GM18511 (cell line): ENCODE data around the gene ENGASE.

Experiments
- ATAC-seq: cut with Tn5 transposase; IDR thresholded peaks from one replicate; pipeline ENCODE4 v1.9.1; 2021; ENCODE audit warnings: mild to moderate bottlenecking, moderate library complexity; ENCODE audit not compliant: unreplicated experiment

ENGASE gene

DNA sequence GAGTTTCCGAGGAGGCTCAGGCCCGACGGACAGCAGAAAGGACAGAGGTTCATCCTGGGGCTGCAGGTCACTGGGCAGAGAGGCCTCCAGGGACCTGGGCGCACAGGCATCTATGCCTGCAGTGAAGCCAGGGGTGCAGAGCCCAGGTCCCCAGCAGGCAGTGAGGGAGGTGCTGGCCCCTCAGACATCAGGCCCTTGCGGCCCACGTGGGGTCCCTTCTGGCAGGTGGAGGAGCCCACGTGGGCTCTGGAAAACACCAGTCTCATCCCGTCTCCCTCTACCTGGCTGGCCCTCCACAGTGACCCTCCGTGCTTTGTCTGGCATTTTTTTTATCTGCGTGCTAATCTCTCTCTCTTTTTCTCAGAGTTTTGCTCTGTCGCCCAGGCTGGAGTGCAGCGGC is 36.5 kb downstream of the ENGASE start:
- no peak for ATAC-seq

- ATAC-seq, result no peak
Observed at GRCh38 chr17:79112471-79112870, 37.8 kb downstream of the ENGASE start.

GRCh38 chr17:79113699-79114457 is 39.3 kb downstream of the ENGASE start:
- ATAC-seq, result no peak

DNA sequence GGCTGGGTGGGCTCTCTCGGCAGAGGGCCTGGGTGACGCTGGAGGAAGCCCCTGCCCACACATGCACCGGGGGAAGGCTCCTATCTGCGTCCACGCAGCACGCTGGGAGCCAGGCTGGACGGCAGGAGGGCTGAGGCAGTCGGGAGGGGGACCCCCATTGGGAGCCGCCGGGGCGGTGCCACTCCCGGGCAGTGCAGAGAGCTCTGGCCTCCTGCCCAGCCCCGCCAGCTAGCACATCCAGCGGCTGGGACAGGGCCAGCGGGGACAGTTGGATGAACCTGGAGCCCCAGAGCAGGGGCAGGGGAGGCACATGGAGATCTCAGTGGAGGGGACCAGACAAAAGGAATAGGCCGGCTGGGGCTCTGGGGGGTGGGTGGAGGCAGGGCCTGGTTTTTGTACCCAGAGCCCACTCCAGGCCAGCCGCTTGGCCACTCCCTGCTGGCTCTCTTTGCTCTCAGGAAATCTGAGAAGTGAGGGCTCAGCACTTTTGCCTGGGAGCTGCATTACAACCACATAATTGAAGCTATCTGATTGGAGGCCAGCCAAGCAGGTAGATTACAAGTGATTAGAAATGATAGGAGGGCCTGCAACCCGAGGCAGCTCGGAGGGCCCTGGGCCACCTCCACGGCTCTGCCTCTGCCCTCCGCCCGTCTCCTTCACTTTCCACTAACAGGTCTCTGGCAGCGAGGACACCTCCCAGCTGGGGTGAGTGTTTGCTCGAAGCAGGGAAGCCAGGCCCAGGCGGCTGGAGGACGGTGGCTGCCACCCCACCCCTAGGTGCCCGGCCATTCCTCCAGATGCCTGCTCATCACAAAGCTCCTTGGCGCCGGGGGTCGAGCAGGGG is 40.1 kb downstream of the ENGASE start:
- ATAC-seq, result no peak

DNA sequence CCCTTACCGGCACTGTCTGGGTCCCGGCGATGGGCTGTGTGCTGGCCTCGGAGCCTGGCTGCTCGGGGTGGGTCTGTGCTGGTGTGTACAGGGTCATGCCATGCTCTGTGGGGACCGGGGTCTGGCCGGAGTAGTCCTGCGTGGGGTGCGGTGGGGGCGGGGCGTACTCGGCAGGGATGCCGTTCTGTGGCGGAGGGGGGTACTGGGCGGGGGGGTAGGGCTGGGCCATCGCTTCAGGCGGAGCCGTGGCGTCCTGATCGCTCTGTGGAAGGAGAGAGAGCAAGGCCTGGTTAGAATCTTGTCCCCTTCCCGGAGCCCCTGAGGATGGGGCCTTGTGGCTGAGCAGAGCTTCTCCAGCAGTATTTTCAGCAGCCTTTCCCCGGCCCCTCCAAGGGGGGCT is 40.9 kb downstream of the ENGASE start:
- ATAC-seq, result no peak

DNA sequence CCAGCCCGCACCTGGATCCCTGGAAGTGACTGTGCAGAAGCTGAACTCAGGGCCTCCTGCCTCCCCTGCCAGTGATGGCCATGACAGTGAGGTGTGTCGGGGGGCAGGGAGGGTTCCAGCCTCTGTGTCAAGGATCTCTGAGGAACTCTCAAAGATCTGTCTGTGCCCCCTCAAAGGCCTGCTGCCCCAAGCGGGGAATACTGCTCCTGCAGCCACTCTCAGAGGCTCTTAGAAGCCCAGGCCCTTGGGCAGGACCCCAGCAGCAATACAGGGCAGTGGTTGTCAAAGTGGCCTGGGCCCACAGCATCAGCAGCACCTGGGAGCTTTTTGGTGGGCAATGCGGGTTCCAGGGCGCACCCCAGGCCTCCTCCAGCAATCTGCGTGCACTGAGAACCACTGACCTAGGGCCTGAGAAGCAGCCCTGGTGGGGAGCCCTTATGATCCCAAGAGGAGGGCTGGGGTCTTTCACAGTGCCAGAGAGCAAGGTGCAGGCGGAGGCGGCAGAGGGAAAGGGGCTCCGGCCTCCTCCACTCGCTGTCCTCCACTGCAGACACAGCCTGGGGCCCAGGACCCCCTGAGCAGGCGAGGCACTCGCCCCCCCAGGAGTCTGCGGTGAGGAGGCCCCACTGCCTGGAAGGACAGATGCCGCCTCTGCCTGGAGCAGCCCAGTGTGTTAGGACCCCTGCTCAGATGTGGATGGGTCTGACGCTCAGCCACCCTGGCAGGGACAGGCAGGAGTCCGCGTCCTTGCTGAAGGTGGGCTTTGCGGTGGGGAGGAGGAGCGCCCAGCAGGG is 42.1 kb downstream of the ENGASE start:
- no peak for ATAC-seq

GRCh38 chr17:79117905-79118487 is 43.4 kb downstream of the ENGASE start:
- ATAC-seq, result no peak

DNA sequence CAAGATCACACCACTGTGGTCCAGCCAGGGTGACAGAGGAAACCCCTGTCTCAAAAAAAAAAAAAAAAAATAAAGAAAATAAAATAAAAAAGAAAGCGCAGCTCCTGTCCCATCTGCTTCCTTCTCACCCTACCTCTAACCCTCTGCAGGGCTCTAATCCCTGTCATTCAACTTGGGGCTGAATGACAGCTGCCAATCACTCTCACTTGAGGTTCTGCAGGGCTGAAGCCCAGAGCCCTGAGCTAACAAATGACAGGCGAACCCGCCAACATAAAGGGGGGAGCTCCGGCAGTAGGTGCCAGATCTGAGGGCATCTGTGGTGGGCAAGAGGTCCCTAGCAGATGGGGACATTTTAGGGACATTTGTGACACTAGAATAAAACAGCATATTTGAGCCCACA is 44.3 kb downstream of the ENGASE start:
- ATAC-seq, result no peak

GRCh38 chr17:79120259-79120658 is 45.6 kb downstream of the ENGASE start:
- ATAC-seq, result no peak

- no peak for ATAC-seq
Observed at GRCh38 chr17:79123988-79124387, 49.4 kb downstream of the ENGASE start.

DNA sequence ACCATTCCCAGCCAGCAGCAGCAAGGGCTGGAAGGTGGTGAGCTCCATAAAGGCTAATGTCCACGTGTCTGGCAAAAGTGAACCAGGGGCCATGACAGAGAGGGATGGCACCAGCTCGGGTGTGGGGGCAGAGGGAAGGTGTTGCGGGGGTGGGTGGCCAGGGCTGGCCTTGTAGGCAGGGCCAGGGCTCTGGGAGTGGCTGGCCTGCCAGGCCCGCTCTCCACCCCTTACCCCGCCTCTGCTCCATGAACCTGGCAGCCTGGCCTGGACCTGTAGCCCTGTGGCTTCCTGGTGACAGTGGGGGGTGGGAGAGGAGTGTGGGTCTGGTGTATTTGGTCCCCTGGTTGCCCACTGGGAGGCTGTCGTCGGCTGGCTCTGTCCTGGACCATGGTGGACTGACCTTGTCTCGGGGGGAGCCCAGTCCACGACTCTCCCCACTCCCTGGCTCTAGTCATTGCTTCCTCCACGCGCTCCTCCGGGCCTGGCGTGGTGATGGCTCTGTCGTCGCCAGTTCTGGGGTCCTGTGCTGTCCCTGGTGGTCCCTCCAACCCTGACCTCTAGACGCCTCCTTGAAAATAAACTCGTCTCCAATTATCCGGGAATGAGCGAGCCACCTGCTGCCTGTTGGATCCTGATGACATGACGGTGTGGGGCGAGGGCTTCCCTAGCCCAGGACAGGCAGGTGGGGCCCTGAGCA is 50.0 kb downstream of the ENGASE start:
- ATAC-seq, result no peak

DNA sequence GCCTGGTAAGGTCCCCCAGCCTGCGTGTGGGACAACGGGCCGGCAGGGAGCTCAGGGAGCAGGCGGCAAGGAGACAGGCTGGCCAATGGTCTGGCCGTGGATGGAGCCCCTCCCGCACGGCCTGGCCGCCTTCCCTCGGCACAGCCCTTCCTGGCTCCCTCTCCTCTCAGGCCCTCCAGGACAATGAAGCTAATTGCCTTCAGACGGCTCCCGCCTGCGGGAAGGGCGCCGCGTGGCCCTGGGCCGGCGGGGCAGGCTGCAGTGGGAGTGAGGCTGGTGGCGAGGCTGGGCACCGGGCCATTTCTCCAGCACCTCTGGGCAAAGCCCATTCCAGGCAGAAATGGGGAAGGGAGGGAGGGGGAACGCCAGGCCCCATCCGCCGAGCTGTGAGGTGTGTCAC is 50.9 kb downstream of the ENGASE start:
- no peak for ATAC-seq

GRCh38 chr17:79126139-79126538 is 51.5 kb downstream of the ENGASE start:
- no peak for ATAC-seq

GRCh38 chr17:79127534-79128135 is 53.0 kb downstream of the ENGASE start:
- ATAC-seq, result no peak

- no peak for ATAC-seq
Observed at GRCh38 chr17:79129523-79129922, 54.9 kb downstream of the ENGASE start.

DNA sequence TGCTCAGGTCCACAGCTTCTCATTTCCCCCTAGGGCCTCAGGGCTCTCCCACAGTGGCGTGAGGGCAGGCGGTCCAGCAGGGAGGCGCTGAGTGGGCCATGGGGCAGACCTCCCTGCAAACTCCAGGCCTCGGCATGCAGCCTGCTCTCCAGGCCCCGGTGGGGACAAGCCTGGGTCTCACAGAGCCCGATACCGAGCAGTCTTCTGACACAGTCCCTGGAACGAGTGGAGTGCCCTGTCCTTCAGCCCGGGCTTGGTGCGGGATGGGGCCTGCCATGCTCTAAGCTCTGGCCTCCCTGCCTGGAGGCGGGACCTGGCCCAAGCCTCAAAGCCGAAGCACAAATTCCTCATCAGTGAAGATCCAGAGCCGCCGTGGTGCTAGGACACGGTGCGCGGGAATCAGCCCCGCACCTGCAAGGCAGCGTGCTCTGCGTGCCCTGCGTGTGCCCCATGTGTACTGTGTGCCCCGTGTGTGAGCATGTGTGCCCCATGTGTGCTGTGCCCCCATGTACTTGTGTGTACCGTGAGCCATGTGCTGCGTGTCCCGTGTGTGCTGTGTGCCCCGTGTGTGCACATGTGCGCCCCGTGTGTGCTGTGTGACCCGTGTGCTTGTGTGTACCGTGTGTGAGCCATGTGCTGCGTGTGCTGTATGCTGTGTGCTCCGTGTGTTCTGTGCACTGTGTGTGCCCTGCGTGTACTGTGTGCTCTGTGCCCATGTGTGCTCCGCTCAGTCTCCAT is 56.1 kb downstream of the ENGASE start:
- ATAC-seq, result no peak

GRCh38 chr17:79131274-79131635 is 56.6 kb downstream of the ENGASE start:
- ATAC-seq, result no peak

DNA sequence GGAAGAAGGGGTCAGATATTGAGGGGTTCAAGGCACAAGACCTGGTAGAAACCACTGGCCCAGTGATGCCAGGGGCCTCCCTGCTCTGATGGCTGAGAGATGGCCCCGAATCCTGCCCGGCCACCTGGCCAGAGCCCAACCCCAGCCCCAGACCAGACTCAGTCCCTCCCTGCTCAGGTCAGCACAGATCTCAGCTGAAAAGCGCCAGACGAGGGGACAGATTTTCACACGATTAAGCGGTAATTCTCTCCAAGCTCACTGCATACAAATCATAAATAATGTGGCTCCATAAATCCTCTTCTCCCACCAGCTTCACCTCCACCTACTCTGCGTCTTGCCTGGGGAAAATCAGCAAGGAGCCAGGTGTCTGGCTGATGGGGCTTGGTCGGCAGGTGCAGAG is 57.1 kb downstream of the ENGASE start:
- ATAC-seq, result no peak

DNA sequence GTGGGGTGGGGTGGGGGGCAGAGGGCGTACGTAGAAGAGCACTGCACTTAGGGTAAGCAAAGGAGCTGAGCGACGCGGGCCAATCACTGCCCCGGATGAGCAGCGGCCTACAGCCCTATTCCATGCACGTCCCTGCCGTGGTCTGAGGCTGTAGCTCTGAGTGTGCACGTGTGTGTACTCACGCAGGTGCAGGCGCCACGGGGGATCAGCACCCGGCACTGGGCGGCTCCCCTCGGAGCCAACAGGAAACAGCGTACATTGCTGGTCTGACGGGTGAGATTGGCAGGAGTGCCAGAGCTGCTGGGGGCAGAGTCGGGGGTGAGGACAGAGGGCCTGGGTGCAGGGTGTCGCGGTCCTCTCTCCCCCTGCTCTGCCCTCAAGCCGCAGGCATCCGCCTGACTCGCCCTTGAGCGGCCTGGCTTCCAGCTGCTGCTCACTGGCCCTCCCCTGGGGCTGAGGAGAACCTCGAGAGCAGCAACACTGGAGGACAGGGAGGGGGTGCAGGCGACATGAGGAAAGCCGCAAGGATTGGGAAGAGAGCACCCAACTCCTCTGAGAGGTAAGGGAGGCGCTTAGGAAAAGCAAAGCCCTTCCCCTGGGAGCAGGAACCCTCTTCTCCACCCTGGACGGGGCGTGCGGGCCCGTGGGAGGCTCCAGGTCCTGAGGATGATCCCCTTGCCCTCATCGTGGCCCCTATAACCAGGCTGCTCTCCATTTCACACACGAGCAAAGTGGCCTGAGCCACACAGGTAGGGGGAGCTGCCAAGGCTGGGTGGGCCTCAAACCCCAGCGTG is 57.8 kb downstream of the ENGASE start:
- ATAC-seq, result no peak
